AML-193 (cell line): ENCODE measurements around the gene GNAO1.

Source experiments
- DNase-seq, 2 experiments: peaks; one replicate each; lab custom pipeline; 2025; lab: John Stamatoyannopoulos, UW

GNAO1 gene

DNA sequence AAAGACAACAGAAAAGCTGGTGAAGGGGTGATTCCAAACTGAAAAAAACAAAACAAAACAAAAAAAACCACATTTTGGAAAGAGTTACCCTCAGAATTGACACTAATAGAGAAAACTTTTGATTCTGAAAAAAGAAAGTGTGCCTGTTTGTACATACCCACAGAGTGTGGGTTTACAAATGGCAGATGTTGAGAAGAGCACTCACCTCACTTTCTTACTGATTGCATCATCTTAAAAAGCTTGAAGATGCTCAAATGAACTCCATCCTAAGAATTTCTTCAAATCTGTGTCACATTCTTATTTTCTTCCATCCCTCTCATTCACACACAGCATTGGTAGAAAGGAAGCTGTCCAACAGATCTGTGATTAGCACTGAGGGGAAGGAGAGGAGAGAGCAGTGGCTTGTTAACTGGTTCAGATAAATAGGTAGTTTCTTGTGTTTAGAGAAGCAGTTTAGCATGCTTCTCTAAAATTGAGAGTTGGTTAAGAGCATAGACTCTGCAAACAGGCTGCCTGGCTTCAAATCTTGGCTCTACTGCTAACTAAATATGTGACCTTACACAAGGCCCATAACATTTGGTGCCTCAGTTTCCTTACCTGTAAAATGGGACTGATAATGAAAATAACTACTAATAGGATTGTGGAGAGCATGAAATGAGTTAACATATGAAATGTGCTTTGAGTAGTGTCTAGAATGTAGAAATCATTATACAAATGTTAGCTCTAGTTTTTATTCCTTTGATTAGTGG lies 6.9 kb downstream of the GNAO1 start:
- no peak for DNase-seq

DNA sequence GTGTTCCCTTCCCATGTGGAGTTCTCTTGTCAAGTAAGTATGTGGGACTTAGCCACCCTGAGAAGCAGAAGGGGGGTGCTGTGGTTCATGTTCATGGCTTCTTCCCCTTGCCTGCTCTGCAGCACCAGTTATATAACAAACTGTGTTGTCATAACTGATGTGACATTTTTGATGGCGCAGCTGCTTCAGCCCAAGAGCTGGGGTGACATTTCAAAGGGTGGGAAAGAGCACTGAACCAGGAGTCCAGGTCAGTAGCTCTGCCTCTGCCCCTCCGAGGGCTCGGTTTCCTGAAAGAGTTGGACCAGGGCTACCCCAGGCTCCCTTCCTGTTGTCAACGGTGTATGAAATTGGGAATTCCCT lies 7.4 kb downstream of the GNAO1 start:
- DNase-seq, result no peak

DNA sequence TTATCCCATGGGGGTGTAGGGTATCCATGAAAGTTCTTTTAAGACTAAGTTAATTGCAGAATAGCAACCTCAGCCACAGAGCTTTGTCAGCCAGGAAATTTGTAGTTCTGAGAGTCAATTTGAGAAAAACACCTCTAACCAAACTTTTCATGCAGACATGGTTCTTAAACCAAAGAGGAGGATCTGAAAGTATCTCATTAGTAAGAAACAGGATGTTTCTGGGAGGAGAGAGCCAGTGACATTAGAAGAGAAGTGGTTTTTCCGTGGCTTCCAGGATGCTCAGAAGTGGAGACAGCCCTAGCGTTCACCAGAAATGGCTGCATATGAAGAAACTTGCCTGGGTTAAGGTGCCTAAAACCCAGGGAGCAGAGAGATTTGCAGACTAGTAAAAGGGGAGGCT lies 7.9 kb downstream of the GNAO1 start:
- no peak for DNase-seq

DNA sequence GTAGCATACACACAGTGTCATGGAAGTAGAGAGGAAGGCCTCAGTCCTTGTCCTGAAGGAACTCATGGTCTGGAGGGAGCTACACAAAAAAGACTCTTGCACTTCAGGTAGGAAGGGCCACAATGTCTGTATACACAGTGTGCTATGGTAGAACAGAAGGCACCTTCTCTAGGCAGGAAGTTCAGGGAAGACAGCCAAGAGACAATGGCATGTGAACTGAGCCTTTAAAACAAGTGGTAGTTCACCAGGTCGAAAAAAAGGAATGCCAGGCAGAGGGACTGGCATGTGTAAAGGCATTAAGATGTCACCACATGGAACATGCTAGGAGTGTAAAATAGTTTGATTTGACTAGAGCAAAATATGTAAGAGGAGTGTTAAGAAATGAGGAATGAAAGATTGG lies 9.7 kb downstream of the GNAO1 start:
- DNase-seq, result no peak

DNA sequence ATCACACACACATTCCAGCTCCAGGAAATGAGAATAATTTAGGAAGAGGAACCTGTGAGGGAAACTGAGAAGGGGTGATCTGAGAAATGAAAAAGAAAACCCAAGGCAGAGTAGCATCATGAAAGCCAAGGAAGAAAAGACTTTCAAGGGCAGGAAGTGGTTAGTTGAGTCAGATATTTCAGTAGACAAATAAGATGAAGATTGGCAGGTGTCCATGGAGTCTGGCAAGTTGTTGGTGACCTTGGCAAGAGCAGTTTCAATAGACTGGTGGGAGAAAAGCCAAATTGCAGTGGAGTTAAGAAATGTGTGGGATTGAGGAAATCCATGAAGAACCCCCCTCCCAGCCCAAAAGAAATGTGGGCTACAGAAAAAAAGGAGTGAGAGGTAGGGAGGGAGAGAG lies 10.7 kb downstream of the GNAO1 start:
- DNase-seq, result peak in 1 of 2 experiments; percentile 3

DNA sequence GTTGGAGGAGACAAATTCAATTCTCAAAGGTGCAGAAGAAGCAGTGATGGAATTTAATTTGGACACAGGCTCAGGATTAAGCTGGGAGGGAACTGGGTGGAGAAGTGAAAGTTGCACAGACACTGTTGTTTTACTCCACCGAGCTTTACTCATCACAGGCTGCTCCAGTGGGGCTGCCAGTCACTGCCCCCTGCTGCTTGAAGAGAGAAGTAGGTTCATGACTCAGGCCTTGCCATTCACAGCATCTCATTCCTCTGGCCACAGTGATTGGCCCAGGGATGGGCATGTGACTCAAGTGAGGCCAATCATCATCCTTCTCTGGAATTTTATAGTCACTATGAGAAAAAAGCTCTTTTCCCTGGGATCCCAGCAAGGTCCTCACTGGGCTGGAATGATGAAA lies 11.8 kb downstream of the GNAO1 start:
- DNase-seq, result no peak

DNA sequence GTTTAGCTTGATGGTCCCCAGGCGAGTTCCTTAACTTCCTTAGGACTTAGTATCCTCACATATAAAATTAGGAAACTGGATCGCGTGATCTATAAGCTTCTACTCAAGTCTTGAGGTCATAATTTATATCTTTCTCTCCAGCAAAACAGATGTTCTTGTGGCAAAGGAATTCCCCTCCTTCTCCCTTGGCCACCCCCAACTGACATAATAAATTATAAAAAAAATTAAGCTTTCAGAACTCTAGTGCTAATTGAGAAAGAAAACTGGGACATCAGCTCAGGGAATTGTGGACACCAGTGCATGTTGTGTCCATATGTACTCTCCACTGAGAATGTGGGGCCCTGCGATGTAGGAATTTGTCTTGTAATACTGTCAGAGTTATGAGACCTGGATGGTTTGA lies 13.5 kb downstream of the GNAO1 start:
- no peak for DNase-seq

DNA sequence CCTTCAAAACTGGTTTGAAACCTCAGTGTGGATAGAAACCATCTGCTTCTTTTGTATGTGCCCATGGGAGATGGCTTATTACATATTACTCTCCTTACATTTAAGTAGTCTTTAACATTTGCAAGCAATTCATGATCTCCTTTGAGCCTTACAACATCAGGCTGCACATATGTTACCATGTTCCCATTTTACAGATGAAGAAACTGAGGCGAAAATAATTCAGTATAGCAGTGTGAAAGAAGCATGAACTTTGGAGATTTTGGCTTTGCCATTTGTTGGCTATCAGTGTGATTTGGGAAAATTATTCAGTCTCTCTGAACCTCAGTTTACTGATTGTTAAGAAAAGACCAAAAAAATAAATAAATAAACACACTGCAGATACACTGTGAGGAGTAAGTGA lies 15.7 kb downstream of the GNAO1 start:
- DNase-seq, result no peak

DNA sequence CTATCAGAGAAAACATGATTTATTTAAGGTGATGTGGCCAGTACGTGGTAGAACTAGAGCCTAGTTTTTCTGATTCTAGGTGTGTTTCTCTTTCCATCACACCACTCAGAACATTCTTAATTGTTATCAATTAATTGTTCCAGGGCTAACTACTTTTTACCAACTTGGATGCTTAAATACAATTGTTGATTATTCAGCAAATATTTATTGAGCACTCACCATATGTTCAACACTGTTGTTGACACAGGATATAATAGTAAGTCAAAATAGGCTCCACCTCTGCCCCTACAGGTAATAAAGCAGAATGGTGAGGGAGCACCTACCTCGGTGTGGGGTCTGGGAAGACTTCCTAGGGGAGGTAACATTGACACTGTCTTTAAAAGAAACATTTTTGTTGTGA lies 16.1 kb downstream of the GNAO1 start:
- DNase-seq, result no peak

DNA sequence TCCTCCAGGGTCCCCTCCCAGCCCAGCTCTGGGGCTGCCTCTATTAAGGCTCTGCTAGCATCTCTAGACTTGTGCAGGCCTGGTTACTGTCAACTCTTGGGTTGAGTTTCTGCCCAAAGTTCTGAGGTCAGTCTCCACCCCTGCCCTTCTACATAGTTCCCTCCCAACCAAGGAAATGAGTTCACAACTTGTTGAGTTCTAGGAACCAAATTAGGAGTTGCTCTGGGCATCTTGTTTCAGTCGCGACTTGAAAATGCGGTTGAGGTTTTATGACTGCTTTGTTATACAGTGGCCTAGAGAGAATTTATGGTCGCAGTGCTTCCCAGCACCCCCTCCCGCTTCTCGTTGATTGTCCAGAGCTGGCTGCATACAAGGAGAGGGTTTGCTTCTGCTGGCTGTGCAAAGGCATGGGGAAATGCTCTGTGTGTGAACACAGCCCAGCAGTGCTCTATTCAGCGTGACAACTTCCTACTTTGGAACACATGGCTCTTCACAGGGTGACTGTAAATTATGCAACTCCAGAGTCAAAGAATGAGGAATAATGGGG lies 20.2 kb downstream of the GNAO1 start:
- no peak for DNase-seq

DNA sequence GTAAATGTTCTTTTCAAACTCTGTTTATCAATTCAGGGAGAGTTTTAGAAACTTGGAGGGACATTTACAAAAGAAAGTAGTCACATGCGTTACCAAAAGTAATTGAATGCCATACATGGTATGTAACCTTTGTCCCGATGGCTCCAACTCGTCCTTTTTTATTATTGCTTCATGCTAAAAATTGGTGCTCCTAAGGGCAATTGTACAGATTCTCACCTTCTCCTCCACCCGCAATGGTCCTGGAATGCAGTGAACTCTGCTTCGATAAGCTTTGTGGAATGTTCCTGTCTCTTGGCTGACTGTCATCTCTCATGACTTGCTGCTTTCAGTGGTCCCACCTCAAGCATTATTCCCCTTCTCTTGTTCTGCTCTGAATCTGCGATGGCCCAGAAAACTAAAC lies 20.9 kb downstream of the GNAO1 start:
- DNase-seq, result no peak

DNA sequence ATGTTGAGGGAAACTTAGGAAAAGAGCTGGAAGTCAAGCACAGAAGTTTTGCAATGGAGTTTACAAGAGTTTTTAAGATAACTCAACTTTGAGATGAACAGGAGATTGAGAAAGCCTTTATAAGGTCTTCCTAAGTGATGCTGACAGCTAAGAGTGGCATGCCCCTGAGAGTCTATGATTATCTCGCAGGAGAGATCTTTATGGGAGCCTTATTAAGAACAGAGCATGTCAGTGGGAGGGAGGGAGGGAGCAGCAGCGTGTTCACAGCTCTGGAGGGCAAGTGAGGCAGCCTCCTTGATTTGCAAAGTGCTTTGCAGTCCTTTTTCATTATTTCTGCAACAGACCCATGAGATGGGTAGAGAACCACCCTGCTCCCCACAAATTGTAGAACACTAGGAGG lies 30.7 kb downstream of the GNAO1 start:
- DNase-seq, result no peak

DNA sequence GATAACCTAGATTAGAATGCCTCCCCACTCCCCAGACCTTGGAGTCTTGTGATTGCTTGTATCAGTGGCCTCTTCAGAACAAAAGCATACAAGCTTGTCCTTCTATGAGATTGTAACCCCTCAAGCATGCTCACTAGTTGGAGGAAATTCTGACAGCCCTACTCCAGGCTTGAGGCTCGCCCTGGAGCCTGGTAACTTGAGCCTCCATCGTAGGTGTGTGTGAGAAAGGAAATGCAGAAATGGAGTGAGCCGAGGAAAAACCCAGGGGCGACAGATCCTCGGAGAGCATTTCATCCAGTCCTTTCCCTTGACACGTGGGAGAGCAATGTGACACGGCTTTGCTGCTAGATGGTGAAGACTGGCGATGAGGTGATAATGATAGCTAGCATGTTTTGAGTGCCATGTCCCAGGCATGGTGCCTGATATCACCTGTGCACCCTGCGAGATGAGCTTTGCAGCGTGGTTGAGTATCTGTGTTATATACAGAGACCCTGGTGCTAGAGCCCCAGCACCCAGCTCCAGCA lies 31.2 kb downstream of the GNAO1 start:
- DNase-seq, result no peak

DNA sequence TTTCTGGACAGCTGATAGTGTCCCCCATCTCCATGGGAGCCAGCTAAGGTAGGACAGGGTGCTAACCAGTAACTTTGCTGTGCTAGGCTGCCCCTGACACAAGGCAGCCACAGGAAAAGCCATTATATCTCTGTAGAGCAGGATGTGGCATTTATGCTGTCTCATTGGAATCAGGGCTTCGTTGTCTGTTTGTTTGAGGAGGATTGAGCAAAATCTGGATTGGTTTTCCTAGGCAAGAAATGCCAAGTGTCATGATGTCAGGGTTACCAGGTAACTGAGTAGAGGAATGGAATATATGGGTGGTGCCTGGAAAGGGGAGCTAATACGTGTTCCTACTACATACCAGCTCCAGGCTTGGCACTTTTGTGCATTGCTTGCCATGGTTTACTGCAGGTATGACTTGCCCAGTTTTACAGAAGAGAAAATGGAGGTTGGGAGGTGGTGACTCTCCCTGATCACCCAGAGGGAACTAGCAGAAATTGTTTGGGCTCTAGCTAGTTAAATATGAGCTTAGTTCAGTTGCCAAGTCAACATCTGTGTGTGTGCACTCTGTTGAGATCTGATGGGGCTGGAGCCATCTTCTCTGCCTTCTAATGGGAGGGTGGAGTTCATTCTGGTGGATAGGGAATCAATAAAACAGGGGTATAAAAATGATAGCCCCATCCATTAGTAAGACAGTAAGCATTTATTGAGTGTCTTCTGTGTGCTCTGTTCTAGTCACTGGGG lies 33.9 kb downstream of the GNAO1 start:
- no peak for DNase-seq

DNA sequence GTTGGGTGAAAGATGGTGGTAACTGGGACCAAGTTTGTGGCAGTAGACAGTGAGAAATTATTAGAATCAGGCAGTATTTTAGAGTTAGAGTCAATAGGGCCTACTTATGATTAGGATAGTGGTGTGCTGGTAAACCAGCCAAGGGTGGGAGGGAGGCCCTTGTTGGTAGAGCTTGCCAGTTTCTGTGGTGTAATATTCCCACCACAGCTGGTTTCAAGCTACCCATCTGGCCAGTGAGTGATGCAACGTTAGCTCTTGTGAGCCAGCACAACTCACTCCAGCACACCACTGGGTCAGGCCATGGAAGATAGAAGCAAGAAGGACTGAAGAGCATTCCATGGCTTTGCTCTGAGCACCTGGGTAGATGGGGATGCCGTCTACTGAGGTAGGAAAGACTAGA lies 34.9 kb downstream of the GNAO1 start:
- no peak for DNase-seq

DNA sequence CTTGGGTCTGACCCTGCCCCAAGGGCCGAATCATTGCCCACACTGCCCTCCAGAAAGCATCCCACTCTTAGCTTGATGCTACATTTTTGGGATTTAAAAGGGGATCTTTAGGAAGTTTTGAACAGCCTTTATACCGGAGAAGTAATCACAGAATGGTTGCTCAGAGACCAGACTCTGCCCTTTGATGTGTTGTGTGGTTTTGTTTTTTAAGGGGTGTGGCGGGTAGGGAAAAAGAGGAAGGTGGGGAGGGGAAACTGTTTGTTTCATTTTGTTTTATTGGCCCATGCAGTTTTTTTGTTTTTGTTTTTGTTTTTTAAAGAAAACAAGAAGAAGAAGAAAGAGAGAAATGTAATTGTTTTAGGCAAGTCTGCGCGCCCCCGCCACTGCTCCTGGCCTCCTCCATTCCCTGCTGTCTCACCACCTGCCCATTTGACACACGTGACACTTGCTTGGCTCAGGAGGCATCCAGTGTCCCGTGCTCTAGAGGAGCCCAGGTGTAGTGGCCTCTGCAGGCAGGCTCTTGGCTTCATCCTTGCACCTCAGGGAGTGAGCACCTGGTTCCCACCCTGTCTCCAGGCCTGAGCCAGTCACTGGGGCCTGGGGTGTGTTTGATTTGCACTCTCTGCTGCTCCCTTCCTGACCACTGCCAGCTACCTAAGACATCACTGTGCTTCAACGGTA lies 35.7 kb downstream of the GNAO1 start:
- no peak for DNase-seq

DNA sequence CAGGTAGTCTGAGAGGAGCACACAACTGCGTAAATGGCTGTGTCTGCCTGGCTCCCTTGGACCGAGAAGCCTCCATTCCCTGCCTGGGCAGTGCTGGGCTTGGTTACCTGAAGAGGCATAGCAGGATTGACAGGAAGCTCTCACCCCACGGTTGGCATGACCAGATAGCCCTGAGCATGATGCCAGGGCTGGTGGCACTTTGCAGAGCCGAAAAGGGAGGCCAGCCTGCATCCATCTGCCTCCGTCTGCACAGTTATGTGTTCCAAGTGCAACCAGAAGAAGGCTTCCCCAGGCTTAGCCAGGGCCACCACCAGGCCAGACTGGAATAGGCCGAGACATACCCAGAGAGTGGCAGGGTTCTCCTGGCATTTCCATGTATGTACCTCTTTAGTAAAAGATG lies 36.6 kb downstream of the GNAO1 start:
- no peak for DNase-seq

DNA sequence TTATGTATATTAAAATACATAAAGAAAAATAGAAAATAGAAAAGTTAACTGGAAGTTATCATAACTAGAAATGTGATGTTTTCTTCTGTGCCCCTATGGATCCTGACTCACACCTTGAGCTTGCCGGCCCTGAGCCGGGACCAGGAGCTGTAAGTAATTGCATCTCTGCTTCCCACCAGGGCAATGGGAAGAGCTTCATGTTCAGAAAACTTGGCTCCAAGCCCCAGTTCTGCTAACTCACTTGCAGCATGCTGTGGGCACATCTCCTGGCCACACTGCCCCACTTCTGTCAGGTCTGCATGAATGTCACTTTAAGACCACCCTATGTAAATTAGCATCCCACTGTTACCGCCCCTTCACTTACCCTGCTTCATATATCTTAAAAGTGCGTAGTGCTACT lies 37.2 kb downstream of the GNAO1 start:
- DNase-seq, result no peak

DNA sequence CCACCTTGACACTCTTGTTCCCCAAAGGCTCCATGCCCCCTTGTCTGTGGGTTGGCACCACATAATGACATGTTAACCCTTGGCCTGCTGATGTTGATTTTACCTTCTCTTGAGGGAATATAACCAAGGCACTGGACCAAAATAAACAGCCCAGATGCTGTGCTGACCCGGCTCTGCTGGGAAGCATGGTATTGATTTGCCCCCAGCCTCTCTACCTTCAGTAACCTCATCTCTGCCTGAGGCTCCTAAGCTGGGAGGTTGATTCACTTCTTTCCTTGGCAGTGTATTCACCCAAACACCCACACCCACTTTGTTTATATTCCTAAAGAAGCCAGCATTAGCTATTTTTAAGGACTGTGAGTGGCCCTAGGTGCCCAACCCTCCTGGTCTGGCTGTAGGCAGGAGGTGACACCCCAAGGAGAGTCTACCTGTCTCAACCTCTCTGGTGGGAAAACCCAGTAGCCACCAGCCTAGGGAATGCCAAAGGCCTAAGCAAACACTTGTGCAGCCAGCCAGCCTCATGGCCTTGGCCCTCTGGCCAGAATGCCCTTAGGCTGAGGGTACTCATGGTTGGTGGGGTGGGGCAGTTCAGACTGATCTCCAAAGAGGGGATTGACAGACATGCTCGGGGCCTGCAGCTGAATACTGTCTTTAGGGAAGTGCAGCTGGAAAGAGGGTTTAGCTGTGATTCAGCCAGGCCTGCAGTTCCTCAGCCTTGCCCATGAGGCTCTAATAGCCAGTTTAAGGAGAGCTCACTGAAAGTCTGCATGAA lies 42.7 kb downstream of the GNAO1 start:
- DNase-seq, result no peak

DNA sequence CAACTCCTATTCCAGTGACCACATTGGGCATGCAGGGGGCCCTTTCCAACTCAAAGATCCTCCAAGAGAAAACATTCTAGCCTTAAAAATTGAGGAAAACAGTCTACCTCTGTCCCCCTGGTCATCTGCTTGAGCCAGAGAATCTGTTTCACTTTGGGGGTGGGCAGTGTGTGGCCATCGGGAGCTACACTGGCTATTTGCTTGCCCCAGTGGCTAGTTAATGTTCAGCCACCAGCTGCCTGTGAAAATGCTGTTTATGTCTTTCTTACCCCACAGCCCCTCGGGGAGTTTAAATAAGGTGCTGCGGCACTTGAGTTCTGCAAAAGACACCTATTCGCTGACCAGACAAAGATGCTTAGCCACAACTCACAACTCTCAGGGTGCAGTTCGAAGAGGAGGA lies 43.4 kb downstream of the GNAO1 start:
- DNase-seq, result no peak

DNA sequence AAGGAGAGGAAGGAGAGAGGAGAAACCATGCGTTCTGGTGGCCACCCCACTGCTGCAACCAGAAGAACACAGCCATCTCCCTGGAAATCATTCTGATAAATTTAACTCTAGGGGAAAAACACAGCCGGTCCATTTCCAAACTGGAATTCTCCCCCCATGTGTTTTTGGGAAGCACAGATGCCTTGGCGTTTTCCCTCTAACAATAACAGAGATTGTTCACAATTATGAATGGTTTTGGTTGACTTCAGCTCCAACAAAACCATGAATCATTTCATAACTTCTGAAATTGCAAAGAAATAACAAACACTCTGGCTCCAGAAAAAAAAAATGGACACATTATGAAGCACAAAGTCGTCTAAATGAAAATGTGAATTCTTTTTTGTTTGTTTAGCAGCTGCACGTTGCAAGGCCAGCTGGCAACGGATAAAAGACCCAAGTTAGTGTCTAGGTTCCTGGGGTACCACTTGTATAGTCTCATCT lies 46.2 kb downstream of the GNAO1 start:
- no peak for DNase-seq

DNA sequence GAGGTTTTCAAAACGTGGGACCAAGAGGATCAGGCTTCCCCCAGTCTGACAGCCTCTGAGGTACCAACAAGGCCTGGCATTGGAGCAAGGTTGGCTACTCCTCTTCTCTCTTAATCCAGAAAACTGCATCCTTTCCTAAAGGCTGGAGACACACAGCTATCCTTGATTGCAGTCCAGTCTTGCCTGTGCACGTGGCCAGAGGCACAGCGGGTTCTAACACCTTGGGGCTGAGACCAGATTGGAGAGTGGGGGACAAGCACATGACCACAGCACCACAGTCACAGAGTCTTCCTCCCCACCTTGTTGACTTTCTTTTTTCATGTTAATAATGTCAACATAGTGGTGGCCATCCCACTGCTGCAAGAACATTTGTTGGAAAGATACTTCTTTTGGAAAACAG lies 46.9 kb downstream of the GNAO1 start:
- no peak for DNase-seq
